HG03064 (cell line): Measurements from ENCODE around the gene CXorf66.
"Not testable (repeated sequence)": the region's sequence is repeated elsewhere in the genome, so short reads cannot be mapped to it uniquely, and the experiment has no call there.

Source experiments
- ATAC-seq: cut with Tn5 transposase; IDR thresholded peaks from one replicate; pipeline ENCODE4 v1.9.1; 2021; ENCODE audit warnings: low read depth; ENCODE audit not compliant: unreplicated experiment

Gene CXorf66

GRCh38 chrX:139965421-139965820, at the start of gene CXorf66:
Gene CXorf66 (minus strand): TSS chrX:139965521. CDS start chrX:139965496, 25 bp downstream.
- ATAC-seq: no peak

GRCh38 chrX:139982856-139983255, 17.5 kb upstream of the CXorf66 start:
- no peak for ATAC-seq

GRCh38 chrX:139974471-139974870, 9.2 kb upstream of the CXorf66 start:
- no peak for ATAC-seq

- no peak for ATAC-seq
These were observed 7.6 kb upstream of the CXorf66 start for GRCh38 chrX:139972629-139973624.

GRCh38 chrX:139972113-139972512, 6.8 kb upstream of the CXorf66 start:
- ATAC-seq: no peak

GRCh38 chrX:139971394-139971749, 6.1 kb upstream of the CXorf66 start:
- no peak for ATAC-seq

GRCh38 chrX:139969286-139969685, 4.0 kb upstream of the CXorf66 start:
- ATAC-seq: no peak

- no peak for ATAC-seq
These were observed 2.4 kb upstream of the CXorf66 start for GRCh38 chrX:139967750-139968149.

- ATAC-seq: no peak
These were observed 2.0 kb upstream of the CXorf66 start for GRCh38 chrX:139967300-139967699.

- not testable (repeated sequence) for ATAC-seq
These were observed 838 bp upstream of the CXorf66 start for GRCh38 chrX:139966159-139966558.

GRCh38 chrX:139961091-139961490, 4.2 kb downstream of the CXorf66 start:
- ATAC-seq: not testable (repeated sequence)

- ATAC-seq: no peak
These were observed 15.6 kb downstream of the CXorf66 start for GRCh38 chrX:139949703-139950102.

GRCh38 chrX:139945075-139945474, 20.2 kb downstream of the CXorf66 start:
- ATAC-seq: no peak

- ATAC-seq: no peak
These were observed 29.1 kb downstream of the CXorf66 start for GRCh38 chrX:139936259-139936658.

GRCh38 chrX:139933904-139934303, 31.4 kb downstream of the CXorf66 start:
- no peak for ATAC-seq

GRCh38 chrX:139932901-139933796, 32.2 kb downstream of the CXorf66 start, which contains the start of gene ATP11C:
Gene ATP11C (minus strand): TSS chrX:139933053. CDS start chrX:139932042, 1,011 bp downstream.
- peak; percentile 66 for ATAC-seq

GRCh38 chrX:139932073-139932900, 33.0 kb downstream of the CXorf66 start:
- peak; percentile 34 for ATAC-seq

- ATAC-seq: no peak
These were observed 33.7 kb downstream of the CXorf66 start for GRCh38 chrX:139931646-139932072.

- no peak for ATAC-seq
These were observed 34.2 kb downstream of the CXorf66 start for GRCh38 chrX:139930916-139931645.
